Measurements from ENCODE around the gene RAB3GAP1.
"Not testable (repeated sequence)": the region's sequence is repeated elsewhere in the genome, so short reads cannot be mapped to it uniquely, and the experiment has no call there.

GRCh38 chr2:135121658-135122039, 69.6 kb downstream of the RAB3GAP1 start:
- TF ChIP-seq CTCF (IDR thresholded peaks at IDR 0.05; ENCODE audit: low read depth, low read length); POLR2A (IDR thresholded peaks at IDR 0.05; ENCODE audit: extremely low read depth, insufficient read length): not testable (repeated sequence)

Measured in NB4 (cell line).